Measurements from ENCODE around the gene CMC4.

DNA sequence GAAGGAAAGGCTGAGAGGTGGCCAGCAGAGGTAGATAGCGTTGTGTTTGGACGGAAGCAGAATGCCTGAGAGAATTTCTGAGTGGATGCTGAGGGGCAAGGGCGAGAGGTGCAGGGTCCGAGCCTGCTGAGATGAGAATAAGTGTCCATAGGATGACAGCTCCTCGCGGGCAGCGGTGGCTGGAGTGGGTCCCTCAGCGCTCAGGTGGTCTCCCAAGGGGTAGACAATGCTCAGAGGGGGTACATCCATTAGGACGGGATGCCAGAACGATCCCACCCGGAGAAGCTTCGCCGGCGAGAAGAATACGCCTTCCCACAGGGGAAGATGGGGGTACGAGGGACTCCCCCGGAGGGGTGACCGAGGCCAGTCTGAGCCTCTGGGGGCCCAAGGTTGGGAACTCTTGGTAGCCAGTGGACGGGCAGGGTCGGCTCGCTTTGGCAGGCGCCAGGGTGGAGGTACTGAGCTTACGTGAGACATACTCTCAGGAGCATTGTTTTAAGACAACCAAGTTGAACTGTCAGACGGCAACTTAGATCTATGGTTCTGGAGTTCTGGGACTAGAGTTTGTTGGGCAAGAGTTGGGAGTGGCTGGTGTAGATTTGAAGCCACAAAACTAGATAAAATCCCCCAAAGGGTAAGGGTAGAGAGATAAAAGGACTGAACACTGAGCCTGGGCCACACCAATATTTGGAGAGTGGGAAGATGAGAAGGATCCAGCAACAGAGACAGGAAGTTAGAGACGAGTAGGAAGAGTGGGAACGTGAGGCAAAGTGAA is 16.2 kb upstream of the CMC4 start:
- no peak for TF ChIP-seq POLR2A (IDR thresholded peaks at IDR 0.05)
- TF ChIP-seq EP300 (IDR thresholded peaks at IDR 0.05) = no peak
